Neural progenitor cell (in vitro differentiated cells): ENCODE data around the gene HSPA1B. TPM values are rescaled to one million over a fixed set of nuclear protein-coding genes. Genes with fewer than 3 reads are reported as not detected.

Experiments used
- DNase-seq: peaks from one replicate; pipeline ENCODE4 v3.0.0-alpha.2; 2016; ENCODE audit warnings: low spot score
- H2AFZ ChIP-seq: fragments of 200-600 bp; sonication (generic); replicated peaks from 2 replicates; pipeline ENCODE4 v1.6.1; 2016; ENCODE audit warnings: antibody characterized with exemption
- H3F3A ChIP-seq: fragments of 200-600 bp; sonication (generic); 2 replicates; pipeline ENCODE4 v1.6.1; 2016; ENCODE audit warnings: antibody characterized with exemption, low read depth
- H3K27ac ChIP-seq: fragments of 200-600 bp; sonication (generic); 2 replicates; pipeline ENCODE4 v1.5.1; 2016; ENCODE audit warnings: mild to moderate bottlenecking
- H3K27me3 ChIP-seq: fragments of 200-600 bp; sonication (generic); 2 replicates; pipeline ENCODE4 v1.6.1; 2016; ENCODE audit warnings: mild to moderate bottlenecking, moderate library complexity
- H3K36me3 ChIP-seq: fragments of 200-600 bp; sonication (generic); 2 replicates; pipeline ENCODE4 v1.5.1; 2016
- H3K4me1 ChIP-seq: fragments of 200-600 bp; sonication (generic); 2 replicates; pipeline ENCODE4 v1.6.1; 2016; ENCODE audit warnings: mixed run types
- H3K4me2 ChIP-seq: fragments of 200-600 bp; sonication (generic); 2 replicates; pipeline ENCODE4 v1.6.1; 2016
- H3K4me3 ChIP-seq: fragments of 200-600 bp; sonication (generic); 2 replicates; pipeline ENCODE4 v1.5.1; 2016
- H3K79me2 ChIP-seq: fragments of 200-600 bp; sonication (generic); 2 replicates; pipeline ENCODE4 v1.6.1; 2016; ENCODE audit warnings: low read depth
- H3K9ac ChIP-seq: fragments of 200-600 bp; sonication (generic); 2 replicates; pipeline ENCODE4 v1.6.1; 2016
- H3K9me3 ChIP-seq: fragments of 200-600 bp; sonication (generic); 2 replicates; pipeline ENCODE4 v1.5.1; 2016; ENCODE audit warnings: low read depth
- H4K20me1 ChIP-seq: fragments of 200-600 bp; sonication (generic); 2 replicates; pipeline ENCODE4 v1.6.1; 2016; ENCODE audit warnings: low read depth
- H3K27ac Mint-ChIP-seq: 3 replicates; pipeline ENCODE4 v1.8.0; 2021; ENCODE audit warnings: mixed read lengths
- H3K27me3 Mint-ChIP-seq: 2 replicates; pipeline ENCODE4 v1.8.0; 2022; ENCODE audit warnings: low read depth, mild to moderate bottlenecking, inconsistent platforms, moderate library complexity, mixed read lengths; ENCODE audit not compliant: insufficient read depth
- H3K36me3 Mint-ChIP-seq: 3 replicates; pipeline ENCODE4 v1.8.0; 2021; ENCODE audit warnings: mixed read lengths
- H3K4me1 Mint-ChIP-seq: 3 replicates; pipeline ENCODE4 v1.8.0; 2021; ENCODE audit warnings: mixed read lengths
- H3K4me3 Mint-ChIP-seq: 3 replicates; pipeline ENCODE4 v1.8.0; 2021; ENCODE audit warnings: mild to moderate bottlenecking, moderate library complexity, mixed read lengths
- H3K9me3 Mint-ChIP-seq: 3 replicates; pipeline ENCODE4 v1.8.0; 2020; ENCODE audit warnings: mixed read lengths
- EZH2 ChIP-seq: fragments of 200-600 bp; sonication (generic); IDR thresholded peaks from 2 replicates; pipeline ENCODE4 v1.6.1; 2017; ENCODE audit warnings: antibody characterized with exemption, mild to moderate bottlenecking, moderate library complexity
- EZH2phosphoT487 ChIP-seq: fragments of 200-600 bp; sonication (generic); IDR thresholded peaks from 2 replicates; pipeline ENCODE4 v1.6.1; 2017; ENCODE audit warnings: antibody characterized with exemption
- total RNA-seq: library from RNA; depleted of rRNA; stranded (reverse); fragments of >200 nt; gene quantifications from 2 replicates; pipeline ENCODE4 v1.2.3, GENCODE V29; 2015; ENCODE audit warnings: low replicate concordance
- TF ChIP-seq, protein P1 (sequence below): fragments of 200-600 bp; sonication (generic); IDR thresholded peaks from 2 replicates; pipeline ENCODE4 v1.5.1; 2017; ENCODE audit warnings: antibody characterized with exemption, mild to moderate bottlenecking

HSPA1B gene
- total RNA-seq, 1 donor from 2014 or later, result 35.3 TPM

DNA sequence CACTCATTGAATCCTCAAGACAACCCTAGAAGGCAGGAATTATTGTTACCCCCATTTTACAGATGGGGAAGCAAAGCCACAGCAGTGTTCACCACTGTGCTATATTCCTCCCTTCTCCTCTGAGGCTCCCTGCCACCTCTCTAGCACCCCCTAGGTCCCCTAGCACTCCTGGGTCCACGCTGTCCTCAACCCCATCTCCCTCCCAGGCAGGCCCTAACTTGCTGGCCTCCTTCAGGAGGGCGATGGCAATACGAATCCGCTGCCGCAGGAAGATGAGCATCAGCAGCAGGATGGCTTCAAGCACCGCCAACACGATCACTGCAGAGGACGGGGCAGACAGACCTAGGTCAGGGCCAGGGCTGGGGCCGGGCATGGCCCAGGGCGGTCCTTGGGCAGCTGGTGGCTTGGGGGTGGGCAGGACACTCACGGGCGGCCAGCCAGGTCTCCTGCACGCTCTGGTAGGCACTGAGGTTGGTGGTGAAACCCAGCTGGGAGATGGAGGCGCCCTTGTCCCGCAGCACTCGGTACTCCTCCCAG lies 42.9 kb downstream of the HSPA1B start:
- H3K4me1 Mint-ChIP-seq, result peaks cover 24% of the 10 kb centered on the region
- no peak for DNase-seq
- H3K27ac Mint-ChIP-seq, result no peak overlapping the region
- no peak overlapping the region for H3K27ac ChIP-seq
- no peaks in the 10 kb centered on the region for H3K79me2 ChIP-seq
- H3K4me3 Mint-ChIP-seq, result no peak overlapping the region
- H3K36me3 Mint-ChIP-seq, result no peaks in the 10 kb centered on the region
- no peaks in the 10 kb centered on the region for H3K27me3 ChIP-seq
- no peak for TF ChIP-seq EZH2
- TF ChIP-seq, protein P1, sequence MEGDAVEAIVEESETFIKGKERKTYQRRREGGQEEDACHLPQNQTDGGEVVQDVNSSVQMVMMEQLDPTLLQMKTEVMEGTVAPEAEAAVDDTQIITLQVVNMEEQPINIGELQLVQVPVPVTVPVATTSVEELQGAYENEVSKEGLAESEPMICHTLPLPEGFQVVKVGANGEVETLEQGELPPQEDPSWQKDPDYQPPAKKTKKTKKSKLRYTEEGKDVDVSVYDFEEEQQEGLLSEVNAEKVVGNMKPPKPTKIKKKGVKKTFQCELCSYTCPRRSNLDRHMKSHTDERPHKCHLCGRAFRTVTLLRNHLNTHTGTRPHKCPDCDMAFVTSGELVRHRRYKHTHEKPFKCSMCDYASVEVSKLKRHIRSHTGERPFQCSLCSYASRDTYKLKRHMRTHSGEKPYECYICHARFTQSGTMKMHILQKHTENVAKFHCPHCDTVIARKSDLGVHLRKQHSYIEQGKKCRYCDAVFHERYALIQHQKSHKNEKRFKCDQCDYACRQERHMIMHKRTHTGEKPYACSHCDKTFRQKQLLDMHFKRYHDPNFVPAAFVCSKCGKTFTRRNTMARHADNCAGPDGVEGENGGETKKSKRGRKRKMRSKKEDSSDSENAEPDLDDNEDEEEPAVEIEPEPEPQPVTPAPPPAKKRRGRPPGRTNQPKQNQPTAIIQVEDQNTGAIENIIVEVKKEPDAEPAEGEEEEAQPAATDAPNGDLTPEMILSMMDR, result peak; percentile 6
- no peaks in the 10 kb centered on the region for H3K9me3 ChIP-seq
- peaks cover 8% of the 10 kb centered on the region for H3F3A ChIP-seq
- H3K36me3 ChIP-seq, result no peaks in the 10 kb centered on the region
- no peaks in the 10 kb centered on the region for H3K9me3 Mint-ChIP-seq
- peaks cover 10% of the 10 kb centered on the region for H3K4me1 ChIP-seq
- H3K4me3 ChIP-seq, result no peak overlapping the region
- peak overlapping the region; percentile 96 for H2AFZ ChIP-seq
- peak overlapping the region; percentile 35 for H3K4me2 ChIP-seq
- H4K20me1 ChIP-seq, result no peaks in the 10 kb centered on the region
- no peak overlapping the region for H3K9ac ChIP-seq
- peaks cover 9% of the 10 kb centered on the region for H3K27me3 Mint-ChIP-seq

DNA sequence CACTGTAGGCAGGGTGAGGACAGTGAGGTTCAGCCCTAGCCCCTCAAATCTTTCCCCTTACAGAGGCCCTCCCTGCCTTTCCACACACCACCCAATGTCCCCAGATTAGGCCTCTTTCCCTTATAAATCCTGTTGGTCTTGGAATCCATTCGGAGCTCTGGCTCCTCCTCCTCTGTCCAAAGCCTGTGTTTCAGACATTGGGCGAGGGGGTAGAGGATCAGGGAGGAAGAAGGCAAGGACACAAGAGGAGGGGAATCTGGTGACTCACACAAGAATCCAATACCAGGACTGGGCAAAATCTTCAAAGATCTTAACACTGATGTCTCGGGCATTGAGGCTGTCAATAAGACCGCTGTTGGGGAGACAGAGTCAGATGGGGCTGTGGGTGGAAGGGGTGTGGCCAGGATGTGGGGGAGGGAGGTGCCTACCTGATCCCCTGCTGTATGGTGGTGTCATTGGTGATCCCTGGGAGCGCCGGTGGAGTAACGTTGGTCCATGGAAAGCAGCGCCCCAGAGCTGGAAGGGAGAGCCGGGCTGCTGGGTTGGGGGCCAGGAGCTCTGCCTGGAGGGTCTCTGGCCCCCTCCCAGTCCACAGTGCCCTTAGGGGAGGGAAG lies 43.6 kb downstream of the HSPA1B start:
- H3K4me3 Mint-ChIP-seq, result peak overlapping the region; percentile 44
- H3K27ac Mint-ChIP-seq, result peak overlapping the region; percentile 85
- no peak overlapping the region for H3K27ac ChIP-seq
- no peak for DNase-seq
- H2AFZ ChIP-seq, result peak overlapping the region; percentile 96
- H3K36me3 ChIP-seq, result no peaks in the 10 kb centered on the region
- H3K4me1 Mint-ChIP-seq, result peaks cover 18% of the 10 kb centered on the region
- H3K36me3 Mint-ChIP-seq, result no peaks in the 10 kb centered on the region
- H3K9ac ChIP-seq, result no peak overlapping the region
- peaks cover 7% of the 10 kb centered on the region for H3K27me3 Mint-ChIP-seq
- TF ChIP-seq EZH2 (no peak), EZH2phosphoT487 (no peak)
- TF ChIP-seq, protein P1, result no peak
- no peak overlapping the region for H3K4me3 ChIP-seq
- no peaks in the 10 kb centered on the region for H3K9me3 ChIP-seq
- H4K20me1 ChIP-seq, result no peaks in the 10 kb centered on the region
- H3K79me2 ChIP-seq, result no peaks in the 10 kb centered on the region
- peak overlapping the region; percentile 35 for H3K4me2 ChIP-seq
- H3K27me3 ChIP-seq, result no peaks in the 10 kb centered on the region
- H3K9me3 Mint-ChIP-seq, result no peaks in the 10 kb centered on the region
- peaks cover 5% of the 10 kb centered on the region for H3F3A ChIP-seq
- peaks cover 10% of the 10 kb centered on the region for H3K4me1 ChIP-seq

GRCh38 chr6:31874084-31874670 lies 46.6 kb downstream of the HSPA1B start:
- no peak overlapping the region for H3K4me3 Mint-ChIP-seq
- Histone ChIP-seq H4K20me1 (no peaks in the 10 kb centered on the region), H3K27ac (no peak overlapping the region), H3K4me1 (peaks cover 10% of the 10 kb centered on the region), H3K27me3 (no peaks in the 10 kb centered on the region), H3K4me2 (no peak overlapping the region), H2AFZ (no peak overlapping the region), H3K9me3 (no peaks in the 10 kb centered on the region), H3K4me3 (no peak overlapping the region), H3F3A (peaks cover 3% of the 10 kb centered on the region), H3K79me2 (no peaks in the 10 kb centered on the region), H3K36me3 (no peaks in the 10 kb centered on the region), H3K9ac (no peak overlapping the region)
- no peaks in the 10 kb centered on the region for H3K9me3 Mint-ChIP-seq
- peaks cover 2% of the 10 kb centered on the region for H3K27me3 Mint-ChIP-seq
- DNase-seq, result no peak
- no peak for TF ChIP-seq EZH2phosphoT487
- no peak for TF ChIP-seq EZH2
- TF ChIP-seq, protein P1, result no peak
- peak overlapping the region; percentile 74 for H3K27ac Mint-ChIP-seq
- H3K4me1 Mint-ChIP-seq, result peaks cover 11% of the 10 kb centered on the region
- no peaks in the 10 kb centered on the region for H3K36me3 Mint-ChIP-seq
